ENCODE data around the gene MRPL1.
A peak's percentile ranks its signal among the peaks of the same experiment; 100 is the strongest.
"Not testable (repeated sequence)": the region's sequence is repeated elsewhere in the genome, so short reads cannot be mapped to it uniquely, and the experiment has no call there.

MRPL1 gene

DNA sequence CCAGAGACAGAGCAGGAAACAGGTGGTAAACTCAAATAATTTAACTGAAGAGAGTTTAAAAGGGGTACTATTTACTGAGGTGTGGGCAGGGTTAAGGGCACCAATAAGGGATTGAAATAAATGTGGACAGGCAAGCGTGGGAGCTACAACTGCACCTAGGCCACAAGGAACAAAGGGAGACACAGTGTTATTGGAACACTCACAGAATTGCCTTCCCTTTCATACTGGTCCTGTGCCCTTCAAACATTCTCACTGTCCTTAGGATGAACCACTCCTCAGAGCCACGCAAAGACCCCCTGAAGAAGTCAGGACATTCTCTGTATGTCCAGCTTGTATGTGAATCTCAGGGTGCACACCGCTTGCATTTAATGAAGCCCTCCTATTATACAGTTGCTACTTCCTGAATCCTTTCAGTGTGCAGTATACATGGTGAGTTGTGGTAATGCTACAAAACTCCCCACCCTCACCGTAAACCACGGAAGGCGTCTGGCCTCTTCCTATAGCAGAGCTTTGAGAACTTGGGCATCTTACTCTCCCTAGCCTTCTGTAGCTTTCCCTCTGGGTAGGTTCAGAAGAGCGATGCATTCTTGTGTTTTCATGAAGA is 9.6 kb upstream of the MRPL1 start:
- no peak for DNase-seq

- DNase-seq: no peak
Observed at GRCh38 chr4:77854431-77855111, 8.1 kb upstream of the MRPL1 start.

DNA sequence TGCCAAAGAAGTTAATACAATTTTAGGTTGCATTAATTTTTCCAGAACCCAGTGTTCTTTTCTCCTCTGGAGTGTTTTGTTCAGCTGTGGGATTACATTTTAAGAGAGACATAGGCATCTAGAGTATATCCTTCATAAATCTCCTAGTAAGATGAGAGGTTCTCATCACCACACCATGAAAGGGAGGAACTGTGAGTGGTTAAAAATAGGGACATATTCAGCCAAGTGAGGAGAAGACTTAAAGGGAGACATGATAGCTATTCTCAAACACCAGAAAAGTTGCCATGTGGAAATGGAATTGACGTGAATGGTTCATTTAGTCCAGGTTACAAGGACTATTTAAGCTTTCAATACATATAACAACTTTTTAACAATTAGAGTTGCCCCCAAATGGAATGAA is 6.5 kb upstream of the MRPL1 start:
- no peak for DNase-seq

DNA sequence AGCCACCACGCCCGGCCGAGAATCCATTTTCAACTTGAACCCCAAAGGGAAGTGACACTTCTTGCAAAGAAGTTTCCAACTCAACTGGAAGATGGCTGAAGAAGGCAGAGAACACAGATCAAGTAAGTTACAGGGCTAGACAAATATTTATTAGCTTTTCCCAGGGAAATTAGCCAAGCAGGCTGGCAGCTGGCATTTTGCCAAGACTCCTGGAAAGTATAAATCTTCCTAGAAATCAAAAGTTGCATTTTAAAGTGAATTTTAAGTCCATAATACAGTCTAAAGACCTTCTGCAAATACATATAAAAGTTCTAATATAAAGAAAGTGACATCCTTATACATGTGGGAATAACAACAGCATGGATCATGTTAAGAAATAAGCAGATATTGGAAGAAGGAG is 3.4 kb upstream of the MRPL1 start:
- no peak for DNase-seq

GRCh38 chr4:77861495-77861894 is 1.1 kb upstream of the MRPL1 start:
- DNase-seq: no peak

- DNase-seq: not testable (repeated sequence)
Observed at GRCh38 chr4:77863341-77863740, 711 bp downstream of the MRPL1 start.

- DNase-seq: no peak
Observed at GRCh38 chr4:77865259-77865658, 2.6 kb downstream of the MRPL1 start.

GRCh38 chr4:77872723-77873445 is 10.3 kb downstream of the MRPL1 start:
- no peak for DNase-seq

DNA sequence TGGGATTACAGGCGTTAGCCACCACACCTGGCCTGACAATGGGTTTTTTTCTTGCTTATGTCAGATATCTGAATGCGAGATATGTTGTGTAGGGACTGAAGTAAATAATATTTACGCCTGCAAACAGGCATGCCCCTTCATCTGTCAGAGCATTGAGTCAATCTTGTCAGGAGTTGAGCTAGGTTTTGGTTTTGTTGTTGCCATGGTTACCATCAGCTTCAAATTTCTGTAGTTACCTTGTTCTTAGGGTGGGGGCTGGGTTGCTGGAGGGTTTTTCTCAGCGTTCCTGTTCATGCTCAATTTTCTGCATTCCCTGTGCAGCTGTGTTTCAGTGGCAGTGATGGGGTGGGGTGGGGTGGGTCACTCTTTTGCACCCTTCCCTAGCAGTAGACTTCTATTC is 14.5 kb downstream of the MRPL1 start:
- no peak for DNase-seq

DNA sequence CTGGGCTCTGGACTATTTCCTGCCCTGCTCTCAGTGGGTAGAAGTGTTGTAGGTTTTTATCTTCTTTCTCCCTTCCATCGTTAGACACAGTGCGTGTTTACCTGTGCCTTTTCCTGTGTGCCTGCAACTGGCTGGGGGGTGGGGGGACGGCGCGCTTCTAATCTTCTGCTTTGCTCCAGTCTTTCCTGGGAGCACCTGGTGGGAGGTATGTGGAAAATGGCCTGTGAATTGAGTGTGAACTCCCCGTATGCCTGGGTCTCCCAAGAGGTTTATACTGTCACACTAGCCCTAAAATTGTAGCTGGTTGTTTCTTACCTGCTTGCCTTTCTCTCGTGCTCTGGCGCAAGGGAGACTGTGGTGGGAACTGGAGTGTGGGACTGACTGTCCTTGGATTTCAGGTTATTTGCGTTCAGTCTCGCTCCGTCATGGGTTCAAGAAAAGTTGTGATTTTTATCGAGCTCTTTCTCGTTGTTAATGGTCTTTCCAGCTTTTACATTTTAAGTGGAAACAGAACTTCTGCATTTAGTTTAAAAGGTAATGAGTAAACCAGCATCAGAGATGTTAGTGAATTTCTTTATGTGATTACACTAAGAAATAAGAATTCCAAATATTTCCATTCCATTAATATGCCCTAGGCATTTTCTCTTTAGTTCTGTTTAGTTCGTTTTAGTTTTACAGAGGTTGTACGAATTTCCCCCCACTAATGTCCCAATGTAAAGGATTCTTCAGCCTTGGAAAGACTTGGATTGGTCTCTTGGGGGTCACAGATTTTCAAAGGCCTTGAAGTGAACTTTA is 15.3 kb downstream of the MRPL1 start:
- no peak for DNase-seq

- DNase-seq: no peak
Observed at GRCh38 chr4:77880784-77881183, 18.2 kb downstream of the MRPL1 start.

GRCh38 chr4:77881460-77882295 is 19.0 kb downstream of the MRPL1 start:
- DNase-seq: no peak

DNA sequence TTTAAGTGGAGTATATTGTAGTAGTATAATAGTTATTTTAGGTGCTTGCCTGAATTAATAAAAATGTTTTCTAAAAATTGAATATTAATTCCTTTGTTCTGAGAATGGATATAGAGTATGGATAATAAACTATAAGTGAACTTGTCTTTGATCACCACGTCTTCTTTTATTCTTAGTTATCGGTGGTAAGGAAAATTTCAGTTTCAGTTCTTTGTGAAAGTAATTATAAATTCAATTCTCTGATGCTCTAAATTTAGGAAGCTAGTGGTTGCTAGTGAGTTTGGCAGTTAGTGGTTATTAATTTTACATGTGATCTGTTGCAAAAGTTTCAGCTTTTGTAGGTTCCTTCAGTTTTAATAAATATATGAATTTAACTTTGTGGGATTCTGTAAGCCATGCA is 30.8 kb downstream of the MRPL1 start:
- DNase-seq: no peak

DNA sequence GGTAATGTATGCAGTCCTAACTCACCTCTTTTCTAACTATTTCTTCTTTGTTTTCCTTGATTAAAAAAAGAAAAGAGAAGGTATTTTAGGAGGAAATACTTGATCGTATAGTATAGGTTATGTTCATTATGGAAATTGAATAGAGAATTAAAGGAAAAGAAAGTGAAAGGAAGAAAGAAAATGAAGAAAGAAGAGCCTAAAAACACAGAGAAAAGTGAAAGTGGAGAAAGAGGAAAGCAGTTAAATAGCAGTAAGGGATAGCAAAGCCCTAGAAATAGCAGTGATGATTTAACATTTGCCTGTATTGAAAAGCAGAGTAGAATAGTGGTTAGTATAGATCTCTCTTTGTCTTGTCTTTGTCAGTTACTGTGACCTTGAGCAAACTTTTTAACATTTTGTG is 37.0 kb downstream of the MRPL1 start:
- no peak for DNase-seq

GRCh38 chr4:77903186-77903585 is 40.6 kb downstream of the MRPL1 start:
- no peak for DNase-seq

GRCh38 chr4:77905651-77906263 is 43.1 kb downstream of the MRPL1 start:
- DNase-seq: no peak

DNA sequence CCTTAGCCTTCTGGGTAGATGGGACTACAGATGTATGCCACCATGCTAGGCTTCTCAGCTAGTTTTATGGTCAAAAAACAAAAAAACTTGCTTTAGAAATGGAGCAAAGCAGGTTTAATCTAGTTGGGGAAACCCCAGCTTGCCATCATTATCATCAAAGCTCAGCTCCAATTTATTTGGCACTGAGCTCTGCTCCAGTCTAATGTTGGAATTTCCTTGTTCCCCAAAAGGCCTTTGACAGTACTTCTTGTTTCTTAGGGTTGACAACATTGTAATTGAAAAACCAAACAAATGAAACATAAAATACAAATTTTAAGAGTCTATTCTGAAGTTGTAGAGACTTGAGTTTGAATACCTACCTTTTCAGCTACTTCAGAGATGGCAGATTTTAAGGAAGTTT is 48.0 kb downstream of the MRPL1 start:
- DNase-seq: no peak

DNA sequence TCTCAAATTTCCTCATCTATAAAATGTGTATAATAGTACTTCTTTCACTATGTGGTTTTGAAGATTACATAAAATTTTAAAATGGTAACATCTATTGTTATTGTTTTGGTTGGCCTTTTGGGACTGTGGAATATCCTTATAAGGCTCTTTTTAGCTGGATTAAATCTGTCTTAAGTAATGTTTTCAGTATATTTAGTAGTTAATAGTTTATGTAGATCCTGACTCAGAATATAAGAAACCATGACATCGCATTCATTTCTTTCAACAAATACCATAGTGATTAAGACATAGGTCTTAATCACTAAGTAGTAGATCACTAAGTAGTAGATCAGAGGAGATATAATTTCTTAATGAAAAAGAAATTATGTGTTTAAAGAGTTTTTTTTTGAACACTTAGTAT is 48.5 kb downstream of the MRPL1 start:
- DNase-seq: no peak

- no peak for DNase-seq
Observed at GRCh38 chr4:77911842-77912450, 49.3 kb downstream of the MRPL1 start.

GRCh38 chr4:77913348-77913747 is 50.7 kb downstream of the MRPL1 start:
- DNase-seq: no peak

DNA sequence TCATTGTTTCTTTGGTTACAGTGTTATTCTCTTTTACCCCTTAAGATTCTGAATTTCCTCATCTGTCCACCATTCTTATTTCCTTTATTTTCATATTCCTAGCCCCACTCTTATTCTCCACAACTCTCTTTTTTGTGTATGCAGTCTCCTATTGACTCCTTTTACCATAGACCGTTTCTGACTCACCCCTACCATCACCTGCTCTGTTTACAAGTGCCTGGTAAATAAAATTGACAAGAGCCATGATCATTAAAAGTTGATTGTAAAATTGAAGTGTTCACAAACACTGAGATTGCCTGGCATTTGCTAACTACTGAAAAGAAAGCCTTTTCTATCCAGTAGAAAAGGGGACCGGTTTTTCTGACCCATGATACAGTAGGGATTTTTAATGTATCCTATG is 54.4 kb downstream of the MRPL1 start:
- DNase-seq: peak; percentile 69

DNA sequence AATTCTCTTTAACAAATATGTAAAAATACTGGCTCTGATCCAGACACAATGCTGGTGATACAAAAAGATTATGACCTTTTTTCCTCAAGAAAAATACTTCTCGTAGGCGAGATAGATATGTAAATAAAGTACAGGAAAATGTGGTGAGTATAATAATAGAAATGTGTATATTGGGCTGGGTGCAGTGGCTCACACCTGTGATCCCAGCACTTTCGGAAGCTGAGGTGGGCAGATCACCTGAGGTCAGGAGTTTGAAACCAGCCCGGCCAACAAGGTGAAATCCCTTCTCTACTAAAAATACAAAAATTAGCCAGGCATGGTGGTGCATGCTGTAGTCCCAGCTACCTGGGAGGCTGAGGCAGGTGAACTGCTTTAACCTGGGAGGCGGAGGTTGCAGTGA is 55.0 kb downstream of the MRPL1 start:
- no peak for DNase-seq

All from NCI-H1092 treated with DMSO at 0.1 percent for 48 hours (cell line).